Kidney epithelial cell (primary cell): ENCODE measurements around the gene FBXO5. TPM values are rescaled to one million over a fixed set of nuclear protein-coding genes. Genes with fewer than 3 reads are reported as not detected.

Experiments
- DNase-seq: peaks from one replicate; pipeline ENCODE4 v3.0.0-alpha.2; 2010; ENCODE audit warnings: low read depth
- H3K27me3 ChIP-seq: 2 replicates; pipeline ENCODE4 v1.6.0; 2011; ENCODE audit warnings: low read length; ENCODE audit not compliant: control insufficient read depth, insufficient read depth
- H3K36me3 ChIP-seq: 2 replicates; pipeline ENCODE4 v1.5.1; 2011; ENCODE audit warnings: low read length; ENCODE audit not compliant: control insufficient read depth, insufficient read depth
- H3K4me3 ChIP-seq: 2 replicates; pipeline ENCODE4 v1.5.1; 2011; ENCODE audit warnings: low read depth, mild to moderate bottlenecking, control low read depth, low read length
- total RNA-seq: library from RNA; depleted of rRNA; stranded (reverse); fragments of >200 nt; gene quantifications from 2 replicates; pipeline ENCODE4 v1.2.3, GENCODE V29; 2015
- TF ChIP-seq, protein P1 (sequence below): IDR thresholded peaks from 2 replicates; pipeline ENCODE4 v1.5.1; 2011; ENCODE audit warnings: mild to moderate bottlenecking, moderate library complexity, low read length, control low read depth, inconsistent platforms; ENCODE audit not compliant: insufficient read depth, poor library complexity, severe bottlenecking

FBXO5 gene
- total RNA-seq, 1 donor from 2014 or later, result 14.1 TPM

DNA sequence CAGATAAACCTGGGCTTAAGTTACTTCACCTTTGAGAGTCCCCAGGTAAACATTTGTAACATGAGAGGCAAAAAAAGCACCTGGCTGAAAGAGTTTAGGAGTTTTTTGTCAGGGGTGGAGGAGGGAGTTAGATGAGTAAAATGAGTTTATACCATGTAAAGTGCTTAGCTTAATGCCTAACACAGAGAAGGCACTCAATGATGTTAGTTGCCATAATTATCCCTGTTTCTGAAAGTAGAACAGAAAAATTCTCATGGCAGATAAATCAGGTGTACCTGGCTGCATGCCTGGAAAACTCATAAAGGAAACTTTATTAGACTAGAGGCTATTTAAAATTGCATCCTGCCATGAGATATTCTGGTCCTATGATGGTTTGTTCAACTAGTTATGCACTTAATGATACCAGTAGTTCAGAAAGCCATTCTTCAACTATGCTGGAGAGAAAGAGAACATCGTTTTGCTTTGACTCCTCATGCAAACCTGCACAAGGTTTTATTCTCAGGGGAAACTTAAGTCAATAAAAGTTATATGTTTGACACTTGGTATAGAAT is 40.4 kb downstream of the FBXO5 start:
- no peaks in the 10 kb centered on the region for H3K27me3 ChIP-seq
- no peak for DNase-seq
- H3K4me3 ChIP-seq, result no peak overlapping the region
- TF ChIP-seq, protein P1, sequence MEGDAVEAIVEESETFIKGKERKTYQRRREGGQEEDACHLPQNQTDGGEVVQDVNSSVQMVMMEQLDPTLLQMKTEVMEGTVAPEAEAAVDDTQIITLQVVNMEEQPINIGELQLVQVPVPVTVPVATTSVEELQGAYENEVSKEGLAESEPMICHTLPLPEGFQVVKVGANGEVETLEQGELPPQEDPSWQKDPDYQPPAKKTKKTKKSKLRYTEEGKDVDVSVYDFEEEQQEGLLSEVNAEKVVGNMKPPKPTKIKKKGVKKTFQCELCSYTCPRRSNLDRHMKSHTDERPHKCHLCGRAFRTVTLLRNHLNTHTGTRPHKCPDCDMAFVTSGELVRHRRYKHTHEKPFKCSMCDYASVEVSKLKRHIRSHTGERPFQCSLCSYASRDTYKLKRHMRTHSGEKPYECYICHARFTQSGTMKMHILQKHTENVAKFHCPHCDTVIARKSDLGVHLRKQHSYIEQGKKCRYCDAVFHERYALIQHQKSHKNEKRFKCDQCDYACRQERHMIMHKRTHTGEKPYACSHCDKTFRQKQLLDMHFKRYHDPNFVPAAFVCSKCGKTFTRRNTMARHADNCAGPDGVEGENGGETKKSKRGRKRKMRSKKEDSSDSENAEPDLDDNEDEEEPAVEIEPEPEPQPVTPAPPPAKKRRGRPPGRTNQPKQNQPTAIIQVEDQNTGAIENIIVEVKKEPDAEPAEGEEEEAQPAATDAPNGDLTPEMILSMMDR, result no peak
- H3K36me3 ChIP-seq, result no peaks in the 10 kb centered on the region

DNA sequence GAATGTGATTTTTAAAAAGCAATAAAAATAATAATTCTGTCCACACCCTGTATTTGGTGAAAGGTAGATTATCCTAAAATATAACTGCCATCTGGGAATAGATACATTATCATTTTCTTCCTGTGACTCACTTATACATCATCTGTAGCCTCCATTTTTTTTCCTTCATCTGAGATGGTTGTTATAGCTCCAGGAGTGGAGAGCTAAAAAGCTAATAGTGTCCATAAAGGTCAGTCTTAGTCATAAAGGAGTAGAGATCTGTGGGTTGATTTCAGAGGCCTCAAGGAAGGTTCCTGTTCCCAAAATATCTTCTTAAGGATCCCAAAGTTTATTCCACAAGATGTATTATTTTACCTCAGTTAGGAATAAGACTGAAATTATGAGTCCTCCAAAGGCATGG is 41.1 kb downstream of the FBXO5 start:
- Histone ChIP-seq H3K36me3 (no peaks in the 10 kb centered on the region), H3K27me3 (no peaks in the 10 kb centered on the region), H3K4me3 (no peak overlapping the region)
- no peak for DNase-seq
- TF ChIP-seq, protein P1, result no peak

DNA sequence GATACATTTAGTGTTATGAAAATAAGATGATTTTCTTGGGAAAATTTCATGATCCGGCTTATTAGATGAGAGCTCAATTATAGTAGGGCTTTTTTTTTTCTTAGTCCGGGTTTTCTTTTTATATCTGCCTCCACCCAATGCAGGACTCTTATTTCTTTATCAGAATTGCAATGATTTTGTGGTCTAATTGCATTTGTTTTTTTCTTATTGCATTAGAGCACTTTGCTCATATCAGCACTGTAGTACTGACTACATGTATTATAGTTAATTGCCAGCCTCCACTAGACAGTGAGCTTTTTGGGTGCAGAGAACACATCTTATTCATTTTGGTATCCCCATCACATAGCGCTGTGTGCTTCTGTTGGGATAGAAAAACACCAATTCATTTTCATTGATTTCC is 50.0 kb downstream of the FBXO5 start:
- Histone ChIP-seq H3K27me3 (no peaks in the 10 kb centered on the region), H3K36me3 (no peaks in the 10 kb centered on the region), H3K4me3 (no peak overlapping the region)
- DNase-seq, result no peak
- TF ChIP-seq, protein P1, result no peak

DNA sequence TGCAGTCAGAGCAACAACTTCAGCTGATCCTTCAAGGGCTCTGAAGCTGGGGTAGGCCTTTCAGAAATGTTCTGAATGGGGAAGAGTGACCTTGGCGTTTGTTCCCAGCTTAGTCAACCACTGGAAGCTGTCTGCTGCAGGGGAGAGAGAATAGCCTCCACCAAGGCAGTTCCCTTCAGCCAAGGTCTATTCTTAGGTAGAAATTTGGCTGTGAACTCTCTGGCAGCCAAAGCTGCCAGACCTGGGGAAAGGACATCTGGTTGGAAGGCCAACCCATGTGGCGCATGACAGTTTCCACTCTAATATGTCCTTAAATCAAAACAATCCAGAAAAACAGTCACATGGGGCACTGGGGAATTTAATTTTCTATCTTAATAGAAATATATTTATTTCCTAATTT is 60.1 kb downstream of the FBXO5 start:
- no peaks in the 10 kb centered on the region for H3K36me3 ChIP-seq
- H3K27me3 ChIP-seq, result no peaks in the 10 kb centered on the region
- DNase-seq, result no peak
- H3K4me3 ChIP-seq, result no peak overlapping the region
- TF ChIP-seq, protein P1, result no peak

Other genes starting within 250 kb of the FBXO5 start
- 6.5 and 7.1 TPM in 2 replicates for gene VIP, start 232.2 kb downstream of the FBXO5 start, total RNA-seq
- gene MTRF1L, start 19.7 kb upstream of the FBXO5 start, total RNA-seq, result 24.6 and 33.8 TPM in 2 replicates
- 11.2 and 14.1 TPM in 2 replicates for gene RGS17, start 148.2 kb upstream of the FBXO5 start, total RNA-seq